ENCODE results near the gene GCG.

GCG gene

DNA sequence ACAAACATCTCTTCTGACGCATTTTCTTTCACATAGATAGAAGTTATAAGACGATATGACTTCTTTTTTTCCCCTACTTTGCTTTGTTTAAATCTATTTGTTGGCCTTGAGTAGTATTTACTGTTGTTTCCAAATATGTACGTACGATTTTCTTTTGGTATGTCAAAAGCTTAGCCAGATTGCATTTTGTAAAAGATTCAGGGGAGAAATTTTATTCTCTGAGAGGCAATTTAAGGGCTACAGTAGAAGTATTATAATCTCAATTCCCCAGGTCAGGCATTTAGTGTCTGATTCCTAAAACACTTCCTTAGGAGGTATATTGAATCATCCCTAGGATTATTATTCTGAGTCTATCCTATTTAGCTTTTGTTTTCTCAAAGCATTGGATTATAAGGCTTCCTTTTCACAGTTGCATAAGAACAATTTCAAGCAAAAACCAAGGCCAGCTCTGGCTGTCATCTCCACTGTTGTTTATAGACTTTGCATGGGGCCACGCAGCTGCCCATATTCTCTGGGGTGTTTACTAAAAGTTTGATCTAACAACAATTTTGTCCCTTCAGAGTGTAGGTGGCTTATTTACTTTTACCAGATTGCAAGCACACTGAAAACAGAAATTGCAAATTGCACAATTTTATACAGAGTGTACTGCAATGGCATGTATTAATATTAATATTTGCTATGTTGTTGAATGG is 33.6 kb upstream of the GCG start:
- TF ChIP-seq, protein P1, sequence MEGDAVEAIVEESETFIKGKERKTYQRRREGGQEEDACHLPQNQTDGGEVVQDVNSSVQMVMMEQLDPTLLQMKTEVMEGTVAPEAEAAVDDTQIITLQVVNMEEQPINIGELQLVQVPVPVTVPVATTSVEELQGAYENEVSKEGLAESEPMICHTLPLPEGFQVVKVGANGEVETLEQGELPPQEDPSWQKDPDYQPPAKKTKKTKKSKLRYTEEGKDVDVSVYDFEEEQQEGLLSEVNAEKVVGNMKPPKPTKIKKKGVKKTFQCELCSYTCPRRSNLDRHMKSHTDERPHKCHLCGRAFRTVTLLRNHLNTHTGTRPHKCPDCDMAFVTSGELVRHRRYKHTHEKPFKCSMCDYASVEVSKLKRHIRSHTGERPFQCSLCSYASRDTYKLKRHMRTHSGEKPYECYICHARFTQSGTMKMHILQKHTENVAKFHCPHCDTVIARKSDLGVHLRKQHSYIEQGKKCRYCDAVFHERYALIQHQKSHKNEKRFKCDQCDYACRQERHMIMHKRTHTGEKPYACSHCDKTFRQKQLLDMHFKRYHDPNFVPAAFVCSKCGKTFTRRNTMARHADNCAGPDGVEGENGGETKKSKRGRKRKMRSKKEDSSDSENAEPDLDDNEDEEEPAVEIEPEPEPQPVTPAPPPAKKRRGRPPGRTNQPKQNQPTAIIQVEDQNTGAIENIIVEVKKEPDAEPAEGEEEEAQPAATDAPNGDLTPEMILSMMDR (IDR thresholded peaks at IDR 0.05; ENCODE audit: low read depth, low read length, missing control alignments), result no peak
- no peak for DNase-seq (ENCODE audit: low read depth)
- H3K4me3 ChIP-seq (ENCODE audit: low read depth, low read length), result no peak overlapping the region

DNA sequence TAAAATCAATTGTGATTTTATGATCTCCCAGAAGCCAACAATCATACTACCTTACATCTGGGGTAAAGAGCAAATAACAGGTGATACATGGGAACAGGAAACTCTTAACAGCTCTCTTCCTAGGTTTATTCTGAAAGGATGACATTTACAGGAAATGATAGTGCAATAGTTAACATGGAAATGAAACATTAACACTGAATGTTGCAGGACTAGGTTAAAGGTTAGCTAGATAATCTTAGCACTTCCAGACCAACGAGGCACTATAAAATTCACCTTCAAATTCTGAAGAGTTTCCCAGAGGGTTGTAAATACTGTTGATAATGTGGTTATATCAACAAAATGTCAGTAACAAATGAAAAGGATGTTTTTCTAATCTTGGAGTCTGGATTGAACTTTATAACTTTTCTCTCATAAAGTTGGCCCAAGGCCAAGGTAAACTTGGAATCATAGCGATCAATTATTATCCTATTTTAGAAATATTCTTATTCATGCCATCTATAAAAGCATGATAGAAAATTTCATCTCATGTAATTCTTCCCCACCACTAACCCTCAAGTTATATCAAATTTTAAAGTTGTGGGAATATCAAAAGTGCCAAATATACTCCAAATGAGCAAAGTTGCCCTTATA is 32.9 kb upstream of the GCG start:
- TF ChIP-seq, protein P1 (IDR thresholded peaks at IDR 0.05; ENCODE audit: low read depth, low read length, missing control alignments), result no peak
- no peak overlapping the region for H3K4me3 ChIP-seq (ENCODE audit: low read depth, low read length)
- no peak for DNase-seq (ENCODE audit: low read depth)

DNA sequence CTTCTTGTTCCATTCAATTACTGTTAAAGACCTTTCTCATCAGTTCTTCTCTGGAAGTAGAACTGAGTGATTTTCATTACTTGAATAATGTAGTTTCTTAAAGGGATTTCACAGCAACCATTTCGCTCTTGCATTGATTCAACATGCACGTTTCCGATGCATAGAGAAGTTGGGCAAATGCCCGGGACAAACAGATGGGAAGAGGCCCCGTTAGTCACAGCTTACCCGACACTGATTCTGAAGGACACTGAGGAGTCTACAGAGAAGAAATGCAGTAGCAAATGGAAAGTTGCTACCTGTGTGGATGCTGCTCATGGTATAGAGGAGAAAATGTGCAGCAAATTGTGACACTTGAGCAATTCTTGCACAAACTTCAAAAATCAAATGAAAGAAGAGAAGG is 32.3 kb upstream of the GCG start:
- TF ChIP-seq, protein P1 (IDR thresholded peaks at IDR 0.05; ENCODE audit: low read depth, low read length, missing control alignments), result no peak
- H3K4me3 ChIP-seq (ENCODE audit: low read depth, low read length), result no peak overlapping the region
- no peak for DNase-seq (ENCODE audit: low read depth)

DNA sequence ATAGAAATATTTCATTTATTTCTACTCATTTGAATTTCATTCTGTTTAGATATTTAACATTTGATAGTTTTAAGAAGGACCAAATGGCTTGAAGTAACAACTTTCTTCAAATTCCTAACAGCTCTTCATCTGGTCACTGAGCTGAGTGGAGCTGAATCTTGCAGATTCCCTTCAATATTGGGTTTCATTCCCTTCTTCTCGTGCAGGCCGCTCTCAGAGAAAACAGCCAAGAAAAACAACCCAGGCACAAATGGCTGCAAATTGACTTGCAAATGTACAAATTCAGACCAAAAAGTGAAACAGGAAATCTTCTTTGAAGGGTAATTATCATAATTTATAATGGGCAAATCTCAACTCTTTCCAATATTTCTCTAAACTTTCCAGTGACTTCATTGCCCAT is 30.3 kb upstream of the GCG start:
- TF ChIP-seq, protein P1 (IDR thresholded peaks at IDR 0.05; ENCODE audit: low read depth, low read length, missing control alignments), result no peak
- no peak for DNase-seq (ENCODE audit: low read depth)
- no peak overlapping the region for H3K4me3 ChIP-seq (ENCODE audit: low read depth, low read length)

DNA sequence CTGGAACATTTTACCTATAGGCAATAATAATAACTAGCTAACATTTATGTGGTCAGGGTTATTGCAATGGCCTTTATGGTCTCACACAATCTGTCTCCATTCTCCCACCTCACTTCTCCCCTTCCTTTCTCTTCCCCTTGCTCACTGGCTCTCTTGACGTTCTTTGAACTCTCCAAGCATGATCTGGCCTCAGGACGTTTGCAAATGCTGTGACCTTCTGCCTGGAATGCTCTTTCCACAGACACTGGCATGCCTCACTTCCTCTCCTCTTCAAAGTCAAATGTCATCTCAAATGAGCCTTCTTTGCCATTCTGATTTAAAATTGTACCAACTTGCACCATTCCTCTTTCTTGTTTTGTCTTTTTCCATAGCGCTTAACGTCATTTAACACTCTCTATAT is 25.3 kb upstream of the GCG start:
- DNase-seq (ENCODE audit: low read depth), result no peak
- H3K4me3 ChIP-seq (ENCODE audit: low read depth, low read length), result no peak overlapping the region
- TF ChIP-seq, protein P1 (IDR thresholded peaks at IDR 0.05; ENCODE audit: low read depth, low read length, missing control alignments), result no peak

DNA sequence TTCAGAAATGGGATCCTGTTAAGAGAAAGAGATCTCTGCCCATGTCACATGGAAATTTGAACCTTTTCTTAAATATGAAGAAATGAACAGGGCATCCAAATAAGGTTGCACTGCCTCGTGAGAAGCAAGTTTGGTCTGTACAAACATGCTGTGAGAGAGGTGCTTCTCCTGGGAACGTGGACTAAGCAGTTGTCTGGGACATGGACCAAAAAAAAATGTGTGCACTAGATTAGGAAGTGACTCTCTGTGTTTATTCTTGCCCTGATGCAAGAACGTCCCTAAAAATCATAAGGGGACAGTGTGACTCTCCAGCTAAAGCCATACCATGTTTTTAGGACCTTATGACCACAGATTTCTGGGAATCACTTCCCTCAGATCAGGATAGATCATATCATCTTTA is 23.7 kb upstream of the GCG start:
- no peak for DNase-seq (ENCODE audit: low read depth)

More for the DNA sequence above, 23.7 kb upstream of the GCG start:
- TF ChIP-seq, protein P1 (IDR thresholded peaks at IDR 0.05; ENCODE audit: low read depth, low read length, missing control alignments), result no peak
- no peak overlapping the region for H3K4me3 ChIP-seq (ENCODE audit: low read depth, low read length)
